CD4-positive, alpha-beta memory T cell (primary cell): ENCODE data around the gene RETSAT. TPM values are rescaled to one million over a fixed set of nuclear protein-coding genes. Genes with fewer than 3 reads are reported as not detected.

Experiments
- CTCF ChIA-PET: fragments of 350-600 bp; sonication (Branson Sonifier 250); formaldehyde crosslinking; loops from one replicate; lab custom pipeline; 2021; ENCODE audit warnings: inconsistent platforms; ENCODE audit not compliant: partially characterized antibody; lab: Charles Lee
- POLR2A ChIA-PET: fragments of 350-600 bp; sonication (Branson Sonifier 250); formaldehyde crosslinking; loops from one replicate; lab custom pipeline; 2021; ENCODE audit not compliant: partially characterized antibody; lab: Charles Lee
- DNase-seq, 5 donors: peaks; one replicate each; pipeline versions ENCODE4 v3.0.0 to v3.0.0-alpha.2; 2020 to 2022; ENCODE audit warnings: mixed read lengths in 1 of 5
- H3K27ac ChIP-seq: one replicate; pipeline ENCODE4 v1.7.0; 2013; ENCODE audit warnings: low read depth, low read length
- H3K27me3 ChIP-seq: 2 replicates; pipeline ENCODE4 v1.7.0; 2013; ENCODE audit warnings: mild to moderate bottlenecking, low read length, moderate library complexity; ENCODE audit not compliant: insufficient read depth
- H3K36me3 ChIP-seq: 2 replicates; pipeline ENCODE4 v1.7.0; 2013; ENCODE audit warnings: mild to moderate bottlenecking, low read length, moderate library complexity; ENCODE audit not compliant: insufficient read depth
- H3K4me1 ChIP-seq: 2 replicates; pipeline ENCODE4 v1.7.0; 2013; ENCODE audit warnings: mild to moderate bottlenecking, low read length, moderate library complexity; ENCODE audit not compliant: insufficient read depth
- H3K4me3 ChIP-seq, 2 donors: one replicate each; pipeline ENCODE4 v1.7.0; 2013; ENCODE audit warnings: low read length in 2 of 2, mild to moderate bottlenecking in 1 of 2
- H3K9me3 ChIP-seq, 2 donors: one replicate each; pipeline ENCODE4 v1.7.0; 2013; ENCODE audit warnings: low read length in 2 of 2, control low read depth in 1 of 2; ENCODE audit not compliant: control insufficient read depth in 1 of 2
- H3K27ac Mint-ChIP-seq, 7 donors: one replicate each; pipeline ENCODE4 v1.8.0; 2020 to 2021; ENCODE audit warnings: mixed read lengths in 7 of 7, mild to moderate bottlenecking in 6 of 7, inconsistent platforms in 3 of 7, moderate library complexity in 3 of 7
- H3K27me3 Mint-ChIP-seq, 2 donors: one replicate each; pipeline ENCODE4 v1.8.0; 2020 to 2021; ENCODE audit warnings: mixed read lengths in 2 of 2
- H3K36me3 Mint-ChIP-seq, 2 donors: one replicate each; pipeline ENCODE4 v1.8.0; 2020 to 2021; ENCODE audit warnings: mixed read lengths in 2 of 2, inconsistent platforms in 1 of 2, mild to moderate bottlenecking in 1 of 2
- H3K4me1 Mint-ChIP-seq, 4 donors: one replicate each; pipeline ENCODE4 v1.8.0; 2020 to 2021; ENCODE audit warnings: mixed read lengths in 4 of 4, mild to moderate bottlenecking in 1 of 4
- H3K4me3 Mint-ChIP-seq, 8 donors: one replicate each; pipeline ENCODE4 v1.8.0; 2020 to 2021; ENCODE audit warnings: mixed read lengths in 8 of 8, mild to moderate bottlenecking in 7 of 8, moderate library complexity in 6 of 8, inconsistent platforms in 3 of 8
- H3K9me3 Mint-ChIP-seq, 8 donors: one replicate each; pipeline ENCODE4 v1.8.0; 2020 to 2021; ENCODE audit warnings: mixed read lengths in 8 of 8, mild to moderate bottlenecking in 5 of 8, inconsistent platforms in 3 of 8, moderate library complexity in 1 of 8
- intact Hi-C: fragments of 100-400 bp; cut with micrococcal nuclease; formaldehyde crosslinking; loops from one replicate; pipeline ENCODE4 v1.15.1; 2023
- polyA plus RNA-seq, 2 donors: library from polyadenylated mRNA; unstranded; fragments of 300-500 nt; fragmentation: Illumina TruSeq; gene quantifications; one replicate each; pipeline ENCODE4 v1.2.3, GENCODE V29; 2021
- total RNA-seq, 2 experiments: library from RNA; stranded (reverse); gene quantifications; one replicate each; pipeline ENCODE4 v1.2.3, GENCODE V29; 2021

RETSAT gene
- total and polyA plus RNA-seq, 4 experiments from 2014 or later = 20.8 to 33.4 (median 28.7) TPM

DNA sequence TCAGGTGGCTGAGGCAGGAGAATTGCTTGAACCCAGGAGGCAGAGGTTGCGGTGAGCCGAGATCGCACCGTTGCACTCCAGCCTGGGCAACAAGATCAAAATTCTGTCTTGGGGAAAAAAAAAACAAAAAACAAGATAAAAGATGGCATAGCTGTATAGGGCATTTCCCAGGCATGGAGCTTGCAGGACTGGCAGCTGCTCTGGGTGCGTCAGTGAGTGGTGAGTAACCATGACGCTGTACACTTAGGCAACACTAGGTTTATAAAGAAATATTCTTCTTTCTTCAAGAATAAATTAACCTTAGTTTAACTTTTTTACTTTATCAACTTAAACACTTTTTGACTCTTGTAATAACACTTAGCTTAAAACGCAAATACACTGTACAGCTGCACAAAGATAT is 41.9 kb downstream of the RETSAT start:
- H3K36me3 ChIP-seq = peaks cover 20% of the 10 kb centered on the region
- H3K27me3 Mint-ChIP-seq = no peaks in the 10 kb centered on the region
- no peak overlapping the region for H3K4me3 Mint-ChIP-seq
- no peak overlapping the region for H3K27ac ChIP-seq
- intact Hi-C loops = no loop called here
- DNase-seq = no peak
- peaks cover 20 to 33% of the 10 kb centered on the region in 2 donors for H3K36me3 Mint-ChIP-seq
- H3K4me1 Mint-ChIP-seq = peaks cover 28 to 46% (median 32%) of the 10 kb centered on the region in 4 donors
- ChIA-PET CTCF (interaction anchor here (0.9 to 2.4 kb wide), 3 partner anchors 11 to 25 kb away, joined by 3 to 15 read pairs (median 3); no protein-coding TSS in a partner anchor), POLR2A (interaction anchor here (0.6 to 14.3 kb wide), 4 partner anchors 10 to 341 kb away, joined by 3 to 268 read pairs (median 4); partner anchors contain the start of genes ELMOD3, KCMF1, RETSAT and TGOLN2)
- H3K4me3 ChIP-seq = no peak overlapping the region
- peaks cover 30% of the 10 kb centered on the region for H3K4me1 ChIP-seq
- H3K9me3 Mint-ChIP-seq = no peaks in the 10 kb centered on the region
- H3K9me3 ChIP-seq = no peaks in the 10 kb centered on the region
- no peaks in the 10 kb centered on the region for H3K27me3 ChIP-seq
- peak overlapping the region in 2 of 7 donors; percentile 9 to 62 for H3K27ac Mint-ChIP-seq

DNA sequence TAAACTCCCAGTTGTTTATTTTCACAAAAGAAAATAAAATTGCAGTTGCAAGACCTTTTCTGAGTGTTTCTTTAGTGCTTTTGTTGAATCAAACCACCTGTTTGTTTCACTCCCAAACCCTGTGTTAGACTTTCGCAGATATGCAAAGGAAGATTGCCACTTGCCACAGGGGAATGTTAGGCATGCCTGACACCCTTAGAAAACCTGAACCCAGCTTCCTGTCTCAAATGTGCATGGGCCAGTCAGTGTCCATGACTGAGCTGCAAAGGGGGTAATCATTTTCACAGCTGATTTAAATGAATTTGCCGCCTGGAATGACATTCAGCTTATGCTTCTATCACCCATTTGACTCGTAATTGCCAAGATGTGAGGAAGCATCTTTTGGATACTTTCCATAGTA is 44.0 kb downstream of the RETSAT start:
- Mint-ChIP-seq H3K4me1 (peaks cover 22 to 48% (median 39%) of the 10 kb centered on the region in 4 donors), H3K27me3 (no peaks in the 10 kb centered on the region), H3K36me3 (peaks cover 8 to 16% of the 10 kb centered on the region in 2 donors), H3K27ac (peak overlapping the region; percentile 73 to 97 (median 97)), H3K4me3 (peak overlapping the region; percentile 80 to 95 (median 87)), H3K9me3 (no peaks in the 10 kb centered on the region)
- CTCF ChIA-PET = interaction anchor here (2.0 to 3.3 kb wide), 4 partner anchors 9 to 17 kb away, joined by 9 to 42 read pairs (median 11); partner anchors contain the start of gene TGOLN2
- Histone ChIP-seq H3K4me1 (peaks cover 36% of the 10 kb centered on the region), H3K36me3 (peaks cover 10% of the 10 kb centered on the region), H3K4me3 (no peak overlapping the region), H3K27ac (peak overlapping the region; percentile 46), H3K27me3 (no peaks in the 10 kb centered on the region), H3K9me3 (no peaks in the 10 kb centered on the region)
- no peak for DNase-seq
- intact Hi-C loops = loop anchor here (1.0 to 2.0 kb wide), 2 partner anchors 10 to 16 kb away; partner anchors contain the start of gene TGOLN2
- POLR2A ChIA-PET = interaction anchor here (0.9 to 14.3 kb wide), 7 partner anchors 10 to 229 kb away, joined by 3 to 268 read pairs (median 6); partner anchors contain the start of genes ELMOD3, MAT2A, RETSAT and TGOLN2

DNA sequence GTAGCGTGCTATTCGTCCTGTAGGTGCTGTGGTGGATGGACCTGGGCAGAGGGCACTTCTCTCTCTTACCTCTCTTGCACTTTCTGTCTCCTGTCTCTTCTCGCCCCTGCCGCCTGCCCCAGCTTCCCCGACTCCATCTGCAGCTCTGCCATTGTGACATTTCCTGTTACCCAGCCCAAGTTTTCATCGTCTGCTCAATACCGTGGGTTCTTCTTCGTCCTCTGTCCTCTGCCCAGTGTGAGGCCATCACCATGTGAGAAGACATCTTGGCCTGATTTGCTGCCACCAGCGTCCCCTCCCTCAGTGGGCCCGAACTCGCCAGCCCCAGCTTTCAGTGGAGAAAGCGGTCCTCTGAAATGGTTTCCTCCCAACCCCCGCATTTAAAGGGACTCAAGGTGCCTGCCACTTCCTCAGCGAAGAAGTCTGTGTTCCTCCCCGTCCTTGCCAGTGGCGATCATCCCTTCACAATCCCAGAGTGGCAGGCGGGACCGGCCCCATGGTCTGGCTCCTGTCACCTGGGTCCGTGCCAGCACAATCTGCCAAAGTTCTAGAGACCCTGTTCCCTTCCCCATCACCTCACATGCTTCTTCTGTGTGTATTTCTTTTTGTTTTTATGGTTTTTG is 44.5 kb downstream of the RETSAT start:
- intact Hi-C loops = loop anchor here (1.0 to 5.0 kb wide), 3 partner anchors 10 to 42 kb away; partner anchors contain the start of genes ELMOD3, RETSAT and TGOLN2
- DNase-seq = peak in 2 of 5 donors; percentile 24 to 34

DNA sequence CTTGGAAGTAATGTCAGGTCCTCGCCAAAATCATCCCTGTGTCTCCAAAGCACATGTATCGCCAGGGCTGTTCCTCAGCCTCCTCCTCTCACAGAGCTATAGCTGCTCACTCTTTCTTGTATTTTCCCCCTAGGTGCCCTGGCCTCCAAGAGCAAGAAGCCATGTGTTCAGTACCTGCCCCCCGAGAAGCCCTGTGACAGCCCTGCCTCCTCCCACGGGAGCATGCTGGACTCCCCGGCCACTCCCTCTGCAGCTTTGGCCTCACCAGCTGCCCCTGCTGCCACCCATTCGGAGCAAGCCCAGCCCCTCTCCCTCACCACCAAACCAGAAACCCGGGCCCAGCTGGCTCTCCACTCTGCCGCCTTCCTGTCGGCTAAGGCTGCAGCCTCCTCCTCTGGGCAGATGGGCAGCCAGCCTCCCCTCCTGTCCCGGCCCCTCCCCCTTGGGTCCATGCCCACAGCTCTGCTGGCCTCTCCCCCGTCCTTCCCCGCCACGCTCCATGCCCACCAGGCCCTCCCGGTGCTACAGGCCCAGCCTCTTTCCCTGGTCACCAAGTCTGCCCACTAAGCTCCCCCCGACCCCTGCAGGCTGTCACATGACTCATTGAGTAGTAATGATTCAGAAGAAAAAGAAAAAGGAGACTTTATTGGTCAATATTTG is 45.3 kb downstream of the RETSAT start:
- Mint-ChIP-seq H3K4me1 (peaks cover 19 to 48% (median 39%) of the 10 kb centered on the region in 4 donors), H3K27me3 (peaks cover 0 to 2% of the 10 kb centered on the region in 2 donors), H3K9me3 (no peaks in the 10 kb centered on the region), H3K27ac (peak overlapping the region; percentile 73 to 97 (median 97)), H3K4me3 (peak overlapping the region; percentile 80 to 95 (median 87)), H3K36me3 (peaks cover 4 to 7% of the 10 kb centered on the region in 2 donors)
- Histone ChIP-seq H3K4me3 (peak overlapping the region in 1 of 2 donors; percentile 14), H3K9me3 (no peaks in the 10 kb centered on the region), H3K27me3 (no peaks in the 10 kb centered on the region), H3K27ac (peak overlapping the region; percentile 46), H3K36me3 (no peaks in the 10 kb centered on the region), H3K4me1 (peaks cover 36% of the 10 kb centered on the region)
- DNase-seq = peak in 1 of 5 donors; percentile 41
- POLR2A ChIA-PET = interaction anchor here (0.8 to 14.3 kb wide), 8 partner anchors 9 to 363 kb away, joined by 3 to 268 read pairs (median 6); partner anchors contain the start of genes ELMOD3, MAT2A, RETSAT and TGOLN2
- intact Hi-C loops = loop anchor here (5.0 kb wide), 1 partner anchor 43 kb away; the partner anchor contains the start of genes ELMOD3 and RETSAT
- CTCF ChIA-PET = interaction anchor here (0.8 to 3.3 kb wide), 8 partner anchors 8 to 243 kb away, joined by 3 to 42 read pairs (median 7); partner anchors contain the start of gene TGOLN2

More for the DNA sequence above, 44.5 kb downstream of the RETSAT start:
- Mint-ChIP-seq H3K9me3 (no peaks in the 10 kb centered on the region), H3K4me1 (peaks cover 22 to 48% (median 39%) of the 10 kb centered on the region in 4 donors), H3K27ac (peak overlapping the region; percentile 73 to 97 (median 97)), H3K4me3 (peak overlapping the region; percentile 80 to 95 (median 87)), H3K27me3 (no peaks in the 10 kb centered on the region), H3K36me3 (peaks cover 8 to 12% of the 10 kb centered on the region in 2 donors)
- Histone ChIP-seq H3K4me1 (peaks cover 36% of the 10 kb centered on the region), H3K27me3 (no peaks in the 10 kb centered on the region), H3K9me3 (no peaks in the 10 kb centered on the region), H3K36me3 (peaks cover 5% of the 10 kb centered on the region), H3K27ac (peak overlapping the region; percentile 46), H3K4me3 (peak overlapping the region in 1 of 2 donors; percentile 4)
- ChIA-PET CTCF (interaction anchor here (0.8 to 3.3 kb wide), 8 partner anchors 9 to 242 kb away, joined by 3 to 42 read pairs (median 7); partner anchors contain the start of gene TGOLN2), POLR2A (interaction anchor here (0.8 to 14.3 kb wide), 9 partner anchors 10 to 364 kb away, joined by 3 to 268 read pairs (median 5); partner anchors contain the start of genes ELMOD3, MAT2A, RETSAT and TGOLN2)

DNA sequence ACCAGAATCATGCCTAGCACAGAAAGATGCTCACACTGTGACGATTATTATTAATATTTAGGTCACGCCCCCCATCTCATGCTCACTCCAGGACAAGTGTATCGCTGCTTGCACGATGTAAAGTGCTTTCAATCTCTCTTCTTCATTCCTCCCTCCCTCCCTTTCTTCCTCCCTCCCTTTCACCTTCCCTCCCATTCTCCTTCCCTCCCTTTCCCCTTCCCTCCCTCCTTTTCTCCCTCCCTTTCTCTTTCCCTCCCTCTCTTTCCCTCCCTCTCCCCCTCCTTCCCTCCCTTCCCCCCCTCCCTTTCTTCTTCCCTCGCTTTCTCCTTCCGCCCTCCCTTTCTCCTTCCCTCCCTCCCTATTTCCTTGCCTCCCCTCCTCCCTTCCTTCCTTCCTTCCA is 46.1 kb downstream of the RETSAT start:
- H3K4me3 Mint-ChIP-seq = peak overlapping the region in 4 of 8 donors; percentile 17 to 85 (median 52)
- intact Hi-C loops = loop anchor here (5.0 kb wide), 1 partner anchor 44 kb away; the partner anchor contains the start of genes ELMOD3 and RETSAT
- Histone ChIP-seq H3K27me3 (no peaks in the 10 kb centered on the region), H3K9me3 (no peaks in the 10 kb centered on the region), H3K36me3 (no peaks in the 10 kb centered on the region), H3K4me3 (no peak overlapping the region), H3K27ac (no peak overlapping the region), H3K4me1 (peaks cover 36% of the 10 kb centered on the region)
- peaks cover 19 to 48% (median 36%) of the 10 kb centered on the region in 4 donors for H3K4me1 Mint-ChIP-seq
- no peak for DNase-seq
- H3K27ac Mint-ChIP-seq = peak overlapping the region in 2 of 7 donors; percentile 73 to 81
- peaks cover 0 to 3% of the 10 kb centered on the region in 2 donors for H3K36me3 Mint-ChIP-seq
- CTCF ChIA-PET = interaction anchor here (1.2 to 3.3 kb wide), 5 partner anchors 7 to 244 kb away, joined by 4 to 42 read pairs (median 10); no protein-coding TSS in a partner anchor
- H3K27me3 Mint-ChIP-seq = peaks cover 0 to 2% of the 10 kb centered on the region in 2 donors
- no peaks in the 10 kb centered on the region for H3K9me3 Mint-ChIP-seq
- POLR2A ChIA-PET = interaction anchor here (1.1 to 14.3 kb wide), 5 partner anchors 8 to 231 kb away, joined by 3 to 268 read pairs (median 16); partner anchors contain the start of genes ELMOD3, MAT2A, RETSAT and TGOLN2

DNA sequence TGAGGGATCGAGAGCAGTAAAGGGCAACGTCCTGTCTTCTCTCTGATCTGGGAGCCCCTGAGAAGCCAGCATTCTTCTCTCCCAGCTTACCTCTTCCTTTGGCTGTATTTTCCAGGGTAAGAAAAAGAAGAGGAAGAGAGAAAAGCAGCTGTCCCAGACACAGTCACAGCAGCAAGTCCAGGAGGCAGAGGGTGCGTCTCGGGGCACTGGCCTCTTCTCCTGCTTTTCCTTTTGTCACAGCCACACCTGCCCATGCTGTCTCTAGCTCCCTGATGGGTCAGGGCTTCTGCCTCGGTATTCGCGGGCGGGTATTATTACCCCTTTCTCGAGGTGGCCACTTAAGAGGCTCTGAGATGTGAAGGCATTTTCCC is 46.8 kb downstream of the RETSAT start:
- intact Hi-C loops = loop anchor here (5.0 kb wide), 1 partner anchor 45 kb away; the partner anchor contains the start of genes ELMOD3 and RETSAT

More for the DNA sequence above, 46.8 kb downstream of the RETSAT start:
- H3K27me3 ChIP-seq = peaks cover 3% of the 10 kb centered on the region
- H3K9me3 ChIP-seq = no peaks in the 10 kb centered on the region
- DNase-seq = no peak
- no peaks in the 10 kb centered on the region for H3K36me3 ChIP-seq
- H3K27me3 Mint-ChIP-seq = peaks cover 0 to 2% of the 10 kb centered on the region in 2 donors
- no peak overlapping the region for H3K27ac ChIP-seq
- peak overlapping the region; percentile 29 to 89 (median 73) for H3K4me3 Mint-ChIP-seq
- H3K4me1 Mint-ChIP-seq = peaks cover 19 to 48% (median 36%) of the 10 kb centered on the region in 4 donors
- peaks cover 0 to under 1% of the 10 kb centered on the region in 2 donors for H3K36me3 Mint-ChIP-seq
- no peaks in the 10 kb centered on the region for H3K9me3 Mint-ChIP-seq
- H3K27ac Mint-ChIP-seq = peak overlapping the region; percentile 22 to 92 (median 86)
- H3K4me3 ChIP-seq = no peak overlapping the region
- CTCF ChIA-PET = interaction anchor here (1.2 to 2.3 kb wide), 2 partner anchors 9 to 41 kb away, joined by 5 read pairs; no protein-coding TSS in a partner anchor
- POLR2A ChIA-PET = interaction anchor here (1.1 to 14.3 kb wide), 3 partner anchors 15 to 231 kb away, joined by 3 to 268 read pairs (median 4); partner anchors contain the start of genes MAT2A and TGOLN2
- peaks cover 36% of the 10 kb centered on the region for H3K4me1 ChIP-seq
